ENCODE data around the gene TDRD9.

DNA sequence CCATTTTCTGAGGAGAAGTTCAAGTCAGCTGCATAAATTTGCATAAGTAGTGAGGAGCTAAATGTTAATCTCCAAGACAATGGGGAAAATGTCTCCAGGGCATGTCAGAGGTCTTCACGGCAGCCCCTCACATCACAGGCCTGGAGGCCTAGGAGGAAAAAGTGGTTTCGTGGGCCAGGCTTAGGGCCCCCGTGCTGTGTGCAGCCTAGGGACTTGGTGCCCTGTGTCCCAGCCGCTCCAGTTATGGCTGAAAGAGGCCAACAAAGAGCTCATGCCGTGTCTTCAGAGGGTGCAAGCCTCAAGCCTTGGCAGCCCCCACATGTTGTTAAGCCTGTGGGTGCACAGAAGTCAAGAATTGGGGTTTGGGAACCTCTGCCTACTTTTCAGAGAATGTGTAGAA, 55.9 kb downstream of the TDRD9 start:
- TF ChIP-seq, protein P1, sequence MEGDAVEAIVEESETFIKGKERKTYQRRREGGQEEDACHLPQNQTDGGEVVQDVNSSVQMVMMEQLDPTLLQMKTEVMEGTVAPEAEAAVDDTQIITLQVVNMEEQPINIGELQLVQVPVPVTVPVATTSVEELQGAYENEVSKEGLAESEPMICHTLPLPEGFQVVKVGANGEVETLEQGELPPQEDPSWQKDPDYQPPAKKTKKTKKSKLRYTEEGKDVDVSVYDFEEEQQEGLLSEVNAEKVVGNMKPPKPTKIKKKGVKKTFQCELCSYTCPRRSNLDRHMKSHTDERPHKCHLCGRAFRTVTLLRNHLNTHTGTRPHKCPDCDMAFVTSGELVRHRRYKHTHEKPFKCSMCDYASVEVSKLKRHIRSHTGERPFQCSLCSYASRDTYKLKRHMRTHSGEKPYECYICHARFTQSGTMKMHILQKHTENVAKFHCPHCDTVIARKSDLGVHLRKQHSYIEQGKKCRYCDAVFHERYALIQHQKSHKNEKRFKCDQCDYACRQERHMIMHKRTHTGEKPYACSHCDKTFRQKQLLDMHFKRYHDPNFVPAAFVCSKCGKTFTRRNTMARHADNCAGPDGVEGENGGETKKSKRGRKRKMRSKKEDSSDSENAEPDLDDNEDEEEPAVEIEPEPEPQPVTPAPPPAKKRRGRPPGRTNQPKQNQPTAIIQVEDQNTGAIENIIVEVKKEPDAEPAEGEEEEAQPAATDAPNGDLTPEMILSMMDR (conservative IDR thresholded peaks at IDR 0.05; ENCODE audit: low read depth in 2 of 2): no peak
- TF ChIP-seq, protein P2, sequence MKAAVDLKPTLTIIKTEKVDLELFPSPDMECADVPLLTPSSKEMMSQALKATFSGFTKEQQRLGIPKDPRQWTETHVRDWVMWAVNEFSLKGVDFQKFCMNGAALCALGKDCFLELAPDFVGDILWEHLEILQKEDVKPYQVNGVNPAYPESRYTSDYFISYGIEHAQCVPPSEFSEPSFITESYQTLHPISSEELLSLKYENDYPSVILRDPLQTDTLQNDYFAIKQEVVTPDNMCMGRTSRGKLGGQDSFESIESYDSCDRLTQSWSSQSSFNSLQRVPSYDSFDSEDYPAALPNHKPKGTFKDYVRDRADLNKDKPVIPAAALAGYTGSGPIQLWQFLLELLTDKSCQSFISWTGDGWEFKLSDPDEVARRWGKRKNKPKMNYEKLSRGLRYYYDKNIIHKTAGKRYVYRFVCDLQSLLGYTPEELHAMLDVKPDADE (IDR thresholded peaks at IDR 0.05): no peak
- TF ChIP-seq POLR2AphosphoS5 (IDR thresholded peaks at IDR 0.05; ENCODE audit: low read depth) (no peak), EZH2 (IDR thresholded peaks at IDR 0.05; ENCODE audit: low read depth, unreplicated experiment) (no peak), JUNB (IDR thresholded peaks at IDR 0.05; ENCODE audit: unreplicated experiment) (no peak), EZH2phosphoT487 (IDR thresholded peaks at IDR 0.05; ENCODE audit: unreplicated experiment) (no peak), CREB1 (CRISPR knock-in tag; IDR thresholded peaks at IDR 0.05; ENCODE audit: low read depth) (no peak), STAT1 (IDR thresholded peaks at IDR 0.05; ENCODE audit: unreplicated experiment) (no peak), ZNF331 (CRISPR knock-in tag; IDR thresholded peaks at IDR 0.05; ENCODE audit: low read depth) (no peak)
- TF ChIP-seq, protein P3, sequence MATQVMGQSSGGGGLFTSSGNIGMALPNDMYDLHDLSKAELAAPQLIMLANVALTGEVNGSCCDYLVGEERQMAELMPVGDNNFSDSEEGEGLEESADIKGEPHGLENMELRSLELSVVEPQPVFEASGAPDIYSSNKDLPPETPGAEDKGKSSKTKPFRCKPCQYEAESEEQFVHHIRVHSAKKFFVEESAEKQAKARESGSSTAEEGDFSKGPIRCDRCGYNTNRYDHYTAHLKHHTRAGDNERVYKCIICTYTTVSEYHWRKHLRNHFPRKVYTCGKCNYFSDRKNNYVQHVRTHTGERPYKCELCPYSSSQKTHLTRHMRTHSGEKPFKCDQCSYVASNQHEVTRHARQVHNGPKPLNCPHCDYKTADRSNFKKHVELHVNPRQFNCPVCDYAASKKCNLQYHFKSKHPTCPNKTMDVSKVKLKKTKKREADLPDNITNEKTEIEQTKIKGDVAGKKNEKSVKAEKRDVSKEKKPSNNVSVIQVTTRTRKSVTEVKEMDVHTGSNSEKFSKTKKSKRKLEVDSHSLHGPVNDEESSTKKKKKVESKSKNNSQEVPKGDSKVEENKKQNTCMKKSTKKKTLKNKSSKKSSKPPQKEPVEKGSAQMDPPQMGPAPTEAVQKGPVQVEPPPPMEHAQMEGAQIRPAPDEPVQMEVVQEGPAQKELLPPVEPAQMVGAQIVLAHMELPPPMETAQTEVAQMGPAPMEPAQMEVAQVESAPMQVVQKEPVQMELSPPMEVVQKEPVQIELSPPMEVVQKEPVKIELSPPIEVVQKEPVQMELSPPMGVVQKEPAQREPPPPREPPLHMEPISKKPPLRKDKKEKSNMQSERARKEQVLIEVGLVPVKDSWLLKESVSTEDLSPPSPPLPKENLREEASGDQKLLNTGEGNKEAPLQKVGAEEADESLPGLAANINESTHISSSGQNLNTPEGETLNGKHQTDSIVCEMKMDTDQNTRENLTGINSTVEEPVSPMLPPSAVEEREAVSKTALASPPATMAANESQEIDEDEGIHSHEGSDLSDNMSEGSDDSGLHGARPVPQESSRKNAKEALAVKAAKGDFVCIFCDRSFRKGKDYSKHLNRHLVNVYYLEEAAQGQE (IDR thresholded peaks at IDR 0.05; ENCODE audit: unreplicated experiment): no peak
- TF ChIP-seq, protein P4, sequence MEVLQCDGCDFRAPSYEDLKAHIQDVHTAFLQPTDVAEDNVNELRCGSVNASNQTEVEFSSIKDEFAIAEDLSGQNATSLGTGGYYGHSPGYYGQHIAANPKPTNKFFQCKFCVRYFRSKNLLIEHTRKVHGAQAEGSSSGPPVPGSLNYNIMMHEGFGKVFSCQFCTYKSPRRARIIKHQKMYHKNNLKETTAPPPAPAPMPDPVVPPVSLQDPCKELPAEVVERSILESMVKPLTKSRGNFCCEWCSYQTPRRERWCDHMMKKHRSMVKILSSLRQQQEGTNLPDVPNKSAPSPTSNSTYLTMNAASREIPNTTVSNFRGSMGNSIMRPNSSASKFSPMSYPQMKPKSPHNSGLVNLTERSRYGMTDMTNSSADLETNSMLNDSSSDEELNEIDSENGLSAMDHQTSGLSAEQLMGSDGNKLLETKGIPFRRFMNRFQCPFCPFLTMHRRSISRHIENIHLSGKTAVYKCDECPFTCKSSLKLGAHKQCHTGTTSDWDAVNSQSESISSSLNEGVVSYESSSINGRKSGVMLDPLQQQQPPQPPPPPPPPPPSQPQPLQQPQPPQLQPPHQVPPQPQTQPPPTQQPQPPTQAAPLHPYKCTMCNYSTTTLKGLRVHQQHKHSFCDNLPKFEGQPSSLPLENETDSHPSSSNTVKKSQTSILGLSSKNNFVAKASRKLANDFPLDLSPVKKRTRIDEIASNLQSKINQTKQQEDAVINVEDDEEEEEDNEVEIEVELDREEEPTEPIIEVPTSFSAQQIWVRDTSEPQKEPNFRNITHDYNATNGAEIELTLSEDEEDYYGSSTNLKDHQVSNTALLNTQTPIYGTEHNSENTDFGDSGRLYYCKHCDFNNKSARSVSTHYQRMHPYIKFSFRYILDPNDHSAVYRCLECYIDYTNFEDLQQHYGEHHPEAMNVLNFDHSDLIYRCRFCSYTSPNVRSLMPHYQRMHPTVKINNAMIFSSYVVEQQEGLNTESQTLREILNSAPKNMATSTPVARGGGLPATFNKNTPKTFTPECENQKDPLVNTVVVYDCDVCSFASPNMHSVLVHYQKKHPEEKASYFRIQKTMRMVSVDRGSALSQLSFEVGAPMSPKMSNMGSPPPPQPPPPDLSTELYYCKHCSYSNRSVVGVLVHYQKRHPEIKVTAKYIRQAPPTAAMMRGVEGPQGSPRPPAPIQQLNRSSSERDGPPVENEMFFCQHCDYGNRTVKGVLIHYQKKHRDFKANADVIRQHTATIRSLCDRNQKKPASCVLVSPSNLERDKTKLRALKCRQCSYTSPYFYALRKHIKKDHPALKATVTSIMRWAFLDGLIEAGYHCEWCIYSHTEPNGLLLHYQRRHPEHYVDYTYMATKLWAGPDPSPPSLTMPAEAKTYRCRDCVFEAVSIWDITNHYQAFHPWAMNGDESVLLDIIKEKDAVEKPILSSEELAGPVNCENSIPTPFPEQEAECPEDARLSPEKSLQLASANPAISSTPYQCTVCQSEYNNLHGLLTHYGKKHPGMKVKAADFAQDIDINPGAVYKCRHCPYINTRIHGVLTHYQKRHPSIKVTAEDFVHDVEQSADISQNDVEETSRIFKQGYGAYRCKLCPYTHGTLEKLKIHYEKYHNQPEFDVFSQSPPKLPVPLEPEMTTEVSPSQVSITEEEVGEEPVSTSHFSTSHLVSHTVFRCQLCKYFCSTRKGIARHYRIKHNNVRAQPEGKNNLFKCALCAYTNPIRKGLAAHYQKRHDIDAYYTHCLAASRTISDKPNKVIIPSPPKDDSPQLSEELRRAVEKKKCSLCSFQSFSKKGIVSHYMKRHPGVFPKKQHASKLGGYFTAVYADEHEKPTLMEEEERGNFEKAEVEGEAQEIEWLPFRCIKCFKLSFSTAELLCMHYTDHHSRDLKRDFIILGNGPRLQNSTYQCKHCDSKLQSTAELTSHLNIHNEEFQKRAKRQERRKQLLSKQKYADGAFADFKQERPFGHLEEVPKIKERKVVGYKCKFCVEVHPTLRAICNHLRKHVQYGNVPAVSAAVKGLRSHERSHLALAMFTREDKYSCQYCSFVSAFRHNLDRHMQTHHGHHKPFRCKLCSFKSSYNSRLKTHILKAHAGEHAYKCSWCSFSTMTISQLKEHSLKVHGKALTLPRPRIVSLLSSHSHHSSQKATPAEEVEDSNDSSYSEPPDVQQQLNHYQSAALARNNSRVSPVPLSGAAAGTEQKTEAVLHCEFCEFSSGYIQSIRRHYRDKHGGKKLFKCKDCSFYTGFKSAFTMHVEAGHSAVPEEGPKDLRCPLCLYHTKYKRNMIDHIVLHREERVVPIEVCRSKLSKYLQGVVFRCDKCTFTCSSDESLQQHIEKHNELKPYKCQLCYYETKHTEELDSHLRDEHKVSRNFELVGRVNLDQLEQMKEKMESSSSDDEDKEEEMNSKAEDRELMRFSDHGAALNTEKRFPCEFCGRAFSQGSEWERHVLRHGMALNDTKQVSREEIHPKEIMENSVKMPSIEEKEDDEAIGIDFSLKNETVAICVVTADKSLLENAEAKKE (CRISPR knock-in tag; IDR thresholded peaks at IDR 0.05): no peak

Data from GM23338 (cell line).